Adipocyte (in vitro differentiated cells): ENCODE measurements around the gene ITPA.
A peak's percentile ranks its signal among the peaks of the same experiment; 100 is the strongest.

Source experiments
- DNase-seq: peaks from one replicate; pipeline ENCODE4 v3.0.0-alpha.2; 2015; ENCODE audit warnings: low read depth
- H3K27me3 ChIP-seq: replicated peaks from 2 replicates; pipeline ENCODE4 v1.7.0; 2013; ENCODE audit warnings: mild to moderate bottlenecking, low read length, moderate library complexity; ENCODE audit not compliant: control insufficient read depth, insufficient read depth
- H3K36me3 ChIP-seq: 2 replicates; pipeline ENCODE4 v1.7.0; 2013; ENCODE audit warnings: low read length, mild to moderate bottlenecking, moderate library complexity; ENCODE audit not compliant: control insufficient read depth, insufficient read depth, severe bottlenecking
- H3K4me1 ChIP-seq: 2 replicates; pipeline ENCODE4 v1.7.0; 2013; ENCODE audit warnings: mild to moderate bottlenecking, low read length, moderate library complexity; ENCODE audit not compliant: control insufficient read depth, insufficient read depth
- H3K4me3 ChIP-seq: 2 replicates; pipeline ENCODE4 v1.7.0; 2013; ENCODE audit warnings: mild to moderate bottlenecking, low read length, moderate library complexity
- H3K9ac ChIP-seq: 2 replicates; pipeline ENCODE4 v1.7.0; 2013; ENCODE audit warnings: mild to moderate bottlenecking, low read length, moderate library complexity
- H3K9me3 ChIP-seq: 2 replicates; pipeline ENCODE4 v1.7.0; 2013; ENCODE audit warnings: mild to moderate bottlenecking, low read length, moderate library complexity; ENCODE audit not compliant: control insufficient read depth

Gene ITPA

DNA sequence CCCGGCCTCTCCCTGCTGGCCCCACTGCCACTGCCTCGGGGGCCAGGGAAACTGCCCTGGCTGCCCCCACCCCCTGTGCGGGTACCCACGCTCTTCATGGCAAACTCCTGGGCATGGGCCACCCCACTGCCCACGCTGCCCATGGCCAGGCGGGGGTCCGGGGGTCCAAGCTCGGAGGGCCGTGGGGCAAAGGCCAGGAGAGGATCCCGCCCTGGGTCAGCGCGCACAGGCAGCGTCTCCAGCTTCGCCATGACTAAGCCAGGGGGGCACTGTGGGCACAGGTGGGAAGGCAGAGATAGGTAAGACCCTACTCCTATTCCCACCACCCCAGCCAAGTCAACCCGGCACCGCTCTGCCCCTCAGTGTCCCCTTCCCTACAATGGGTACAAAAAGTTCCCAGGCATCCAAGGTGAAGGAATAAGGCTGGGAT lies 42.4 kb upstream of the ITPA start:
- H3K4me3 ChIP-seq, result no peak overlapping the region
- H3K9ac ChIP-seq, result no peak overlapping the region
- no peaks in the 10 kb centered on the region for H3K4me1 ChIP-seq
- H3K9me3 ChIP-seq, result no peaks in the 10 kb centered on the region
- H3K27me3 ChIP-seq, result no peaks in the 10 kb centered on the region
- DNase-seq, result no peak
- no peaks in the 10 kb centered on the region for H3K36me3 ChIP-seq

DNA sequence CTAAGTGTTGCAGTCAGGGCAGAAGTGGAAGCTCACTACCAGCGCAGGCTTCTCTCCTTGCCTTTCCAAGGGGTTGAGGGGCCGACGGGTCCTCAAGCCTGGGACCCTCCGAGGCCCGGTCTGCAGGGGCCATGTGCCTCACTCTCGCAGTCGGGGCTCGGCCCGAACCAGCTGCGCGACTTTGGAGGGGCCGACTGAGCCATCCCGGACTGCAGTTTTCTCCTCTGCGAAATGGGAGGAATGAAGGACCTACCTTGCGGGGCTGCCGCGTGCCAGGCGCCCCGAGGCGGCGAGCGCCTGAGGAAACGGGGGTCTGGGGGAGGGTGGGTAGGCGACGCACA lies 41.6 kb upstream of the ITPA start:
- no peak for DNase-seq
- H3K4me3 ChIP-seq, result no peak overlapping the region
- H3K4me1 ChIP-seq, result peaks cover 2% of the 10 kb centered on the region
- no peak overlapping the region for H3K9ac ChIP-seq
- no peaks in the 10 kb centered on the region for H3K9me3 ChIP-seq
- no peaks in the 10 kb centered on the region for H3K36me3 ChIP-seq
- H3K27me3 ChIP-seq, result peaks cover 6% of the 10 kb centered on the region

DNA sequence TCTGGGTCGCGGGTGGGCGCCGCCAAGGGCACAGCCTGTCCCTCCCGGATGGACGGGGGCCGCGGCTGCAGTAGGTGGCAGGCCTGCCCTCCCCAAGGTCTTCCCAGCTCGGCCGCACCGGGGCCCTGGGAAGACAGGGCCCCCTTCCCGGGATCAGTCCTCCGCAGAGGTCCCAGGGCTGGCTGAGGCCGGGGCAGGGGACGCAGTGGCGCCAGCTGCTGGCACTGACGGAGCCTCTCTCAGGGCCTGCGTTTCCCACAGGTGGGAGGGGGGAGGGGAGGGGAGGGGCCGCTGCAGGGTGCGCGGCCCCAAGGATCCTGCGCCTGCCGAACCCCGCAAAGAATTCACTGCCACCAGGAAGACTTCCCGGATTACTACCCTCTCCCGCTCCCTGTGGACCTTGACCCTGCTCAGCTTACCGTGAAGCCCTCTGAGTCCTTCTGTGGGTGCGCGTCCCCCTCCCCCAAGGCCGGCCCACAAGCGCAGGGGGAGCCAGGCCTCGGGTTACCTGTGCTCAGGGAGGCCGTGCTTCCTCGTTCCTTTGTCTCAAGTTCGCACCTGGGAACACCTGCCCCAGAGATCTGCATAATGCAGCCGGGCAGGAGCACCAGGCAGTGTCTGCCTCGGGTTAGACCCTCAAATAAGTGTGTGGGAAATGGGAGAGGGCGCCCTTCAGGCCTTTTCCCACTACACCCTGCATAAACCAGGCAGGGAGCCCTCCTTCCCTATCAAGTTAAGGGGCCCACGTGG lies 41.0 kb upstream of the ITPA start:
- H3K27me3 ChIP-seq, result peaks cover 6% of the 10 kb centered on the region
- no peak for DNase-seq
- H3K4me3 ChIP-seq, result no peak overlapping the region
- H3K9ac ChIP-seq, result no peak overlapping the region
- no peaks in the 10 kb centered on the region for H3K9me3 ChIP-seq
- H3K4me1 ChIP-seq, result peaks cover 2% of the 10 kb centered on the region
- no peaks in the 10 kb centered on the region for H3K36me3 ChIP-seq

DNA sequence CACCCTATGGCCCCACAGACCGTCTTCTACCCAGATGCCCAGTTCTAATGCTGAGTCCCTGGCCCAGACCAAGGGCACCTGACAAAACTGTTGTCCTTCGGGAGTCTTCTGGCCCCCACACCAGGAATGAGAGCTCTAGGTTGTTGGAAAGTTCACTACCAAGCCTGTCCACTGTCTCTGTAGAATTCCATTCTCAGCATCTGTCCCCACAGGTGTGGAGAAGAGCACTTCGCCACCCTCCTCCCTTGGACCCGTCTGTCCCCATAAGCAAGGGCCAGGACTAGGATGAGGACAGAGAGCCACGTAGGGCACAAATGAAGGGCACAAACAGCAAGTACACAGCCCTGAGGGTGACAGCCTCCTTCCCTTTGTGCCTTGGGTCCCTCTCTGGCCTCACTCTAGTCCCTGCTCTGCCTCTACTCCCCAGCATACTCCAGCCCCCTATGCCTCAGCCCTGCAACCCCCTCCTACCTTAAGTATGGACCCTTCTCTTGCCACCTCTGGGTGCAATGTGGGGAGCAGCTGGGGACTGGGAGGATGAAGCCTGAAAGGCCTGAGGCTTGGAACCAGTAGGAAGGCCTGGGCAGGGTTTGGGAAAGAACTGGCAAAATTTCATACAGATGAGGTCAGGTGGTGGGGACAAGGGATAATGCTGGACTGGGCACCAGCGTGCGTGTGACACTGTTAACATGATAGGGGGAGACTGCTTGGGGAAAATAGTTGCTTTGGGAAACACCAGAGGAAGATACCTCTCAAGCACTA lies 40.3 kb upstream of the ITPA start:
- H3K36me3 ChIP-seq, result no peaks in the 10 kb centered on the region
- no peak overlapping the region for H3K4me3 ChIP-seq
- no peaks in the 10 kb centered on the region for H3K9me3 ChIP-seq
- H3K4me1 ChIP-seq, result peaks cover 2% of the 10 kb centered on the region
- H3K9ac ChIP-seq, result no peak overlapping the region
- peaks cover 6% of the 10 kb centered on the region for H3K27me3 ChIP-seq
- DNase-seq, result no peak

DNA sequence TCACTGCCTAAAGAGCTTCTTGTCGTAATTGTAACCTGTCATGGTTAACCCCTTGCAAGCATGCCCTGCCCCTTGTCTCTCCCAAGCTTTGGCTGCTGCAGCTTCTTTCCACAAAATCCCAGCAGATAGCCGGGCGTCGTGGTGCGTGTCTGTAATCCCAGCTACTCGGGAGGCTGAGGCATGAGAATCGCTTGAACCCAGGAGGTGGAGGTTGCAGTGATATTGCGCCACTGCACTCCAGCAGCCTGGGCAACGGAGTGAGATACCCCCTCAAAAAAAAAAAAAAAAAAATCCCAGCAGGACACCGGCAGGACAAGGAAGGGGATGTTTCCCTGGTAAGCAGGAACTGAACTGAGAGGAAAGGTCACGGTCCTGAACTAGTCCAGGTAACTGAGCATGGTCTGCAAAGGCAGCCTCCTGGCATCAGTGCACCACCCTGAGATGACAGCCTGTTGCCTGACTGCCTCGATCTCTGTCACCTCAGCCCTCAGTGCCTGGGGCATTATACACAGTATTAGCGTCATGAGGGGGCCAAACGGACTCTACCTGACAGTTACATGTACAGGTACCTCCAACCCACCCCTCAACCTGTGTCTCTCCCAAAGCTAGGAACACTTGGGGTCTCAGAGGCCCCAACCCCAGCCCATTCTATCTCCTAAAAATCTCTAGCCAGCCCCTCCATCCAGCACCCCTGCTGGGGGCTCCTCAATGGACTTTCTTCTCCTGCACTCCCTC lies 37.7 kb upstream of the ITPA start:
- no peak overlapping the region for H3K9ac ChIP-seq
- H3K27me3 ChIP-seq, result peaks cover 6% of the 10 kb centered on the region
- no peak for DNase-seq
- no peaks in the 10 kb centered on the region for H3K36me3 ChIP-seq
- H3K4me1 ChIP-seq, result peaks cover 18% of the 10 kb centered on the region
- H3K4me3 ChIP-seq, result no peak overlapping the region
- no peaks in the 10 kb centered on the region for H3K9me3 ChIP-seq

DNA sequence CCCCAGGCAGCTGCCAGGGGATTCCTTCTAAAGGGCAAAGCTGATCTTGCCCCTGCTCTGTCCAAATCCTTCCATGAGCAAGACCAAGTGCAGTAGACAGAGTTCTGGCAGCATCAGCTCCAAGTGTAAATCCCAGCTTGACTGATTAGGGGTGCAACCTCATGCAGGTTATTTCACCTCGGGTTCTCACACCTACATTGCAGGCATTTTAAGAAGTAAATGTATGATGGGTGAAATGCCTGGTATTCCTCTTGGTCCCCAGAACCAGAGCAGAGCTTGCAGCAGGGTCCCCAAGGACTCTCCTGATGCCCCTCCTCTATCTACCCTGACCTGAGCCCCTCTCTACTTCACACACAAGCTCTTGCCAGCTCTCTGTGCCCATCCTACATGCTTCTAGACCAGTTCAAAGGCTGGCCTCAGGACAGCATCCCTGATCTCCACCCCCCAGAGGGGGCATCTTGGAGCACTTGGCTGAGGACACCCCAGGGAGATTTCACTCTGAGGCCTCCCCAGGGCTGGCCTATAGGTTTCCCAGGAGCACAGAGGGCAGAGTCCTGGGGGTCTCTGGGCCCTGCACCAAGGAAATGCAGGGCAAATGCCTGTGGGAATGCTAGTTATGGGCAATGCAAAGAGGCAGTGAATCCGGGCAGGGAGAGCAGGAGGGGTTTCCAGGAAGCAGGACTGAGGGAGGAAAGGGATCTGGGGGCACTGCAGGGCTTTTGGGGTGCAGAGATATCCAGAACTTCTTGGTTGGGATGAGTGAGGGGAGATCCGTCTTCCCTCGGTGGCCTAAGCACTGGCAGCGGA lies 37.0 kb upstream of the ITPA start:
- Histone ChIP-seq H3K36me3 (no peaks in the 10 kb centered on the region), H3K4me1 (peaks cover 18% of the 10 kb centered on the region), H3K27me3 (peaks cover 6% of the 10 kb centered on the region), H3K9ac (peak overlapping the region; percentile 90), H3K9me3 (no peaks in the 10 kb centered on the region), H3K4me3 (peak overlapping the region; percentile 96)
- DNase-seq, result no peak

DNA sequence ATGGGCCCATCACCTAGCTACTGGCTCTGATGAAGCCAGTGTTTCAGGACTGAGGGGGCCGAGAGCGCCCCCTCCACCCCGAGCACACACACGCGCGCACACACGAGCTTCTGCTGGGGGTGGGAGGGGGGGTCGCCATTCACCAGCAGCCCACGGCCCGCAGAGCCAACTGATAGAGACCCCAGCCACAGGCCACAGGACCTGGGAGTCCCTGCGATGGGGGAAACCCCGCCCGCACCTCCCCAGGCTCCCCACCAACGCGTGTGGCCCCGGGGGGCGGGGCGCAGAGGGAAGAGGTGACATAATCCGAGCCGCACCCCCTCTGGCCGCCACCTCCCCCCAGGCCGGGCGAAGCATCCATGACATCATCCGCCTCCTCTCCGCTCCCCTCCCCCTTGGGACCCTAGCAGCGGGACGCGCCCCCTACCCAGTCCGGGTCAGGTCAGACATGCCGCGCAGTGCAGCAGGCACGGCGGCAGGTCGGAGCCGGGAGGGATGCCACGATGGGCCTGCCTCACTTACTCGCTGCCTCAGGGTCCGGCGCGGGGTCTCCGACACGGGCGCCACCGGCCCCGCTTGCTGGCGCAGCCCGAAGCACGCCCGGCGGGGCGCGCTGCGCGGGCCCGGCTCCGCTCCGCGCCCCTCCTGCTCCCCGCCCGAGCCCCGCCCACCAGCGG lies 36.2 kb upstream of the ITPA start, which contains the start of gene LZTS3:
LZTS3 (minus strand) TSS at position 617 of the 677 bp plus-strand sequence. CDS start 6,386 bp downstream, outside the sequence.
- H3K9me3 ChIP-seq, result no peaks in the 10 kb centered on the region
- peak within 1 kb of the TSS; percentile 96 for H3K4me3 ChIP-seq
- peaks cover 18% of the 10 kb centered on the region for H3K4me1 ChIP-seq
- DNase-seq, result peak; percentile 66
- H3K9ac ChIP-seq, result peak within 1 kb of the TSS; percentile 90
- H3K27me3 ChIP-seq, result peaks cover 6% of the 10 kb centered on the region
- H3K36me3 ChIP-seq, result no peaks in the 10 kb centered on the region

DNA sequence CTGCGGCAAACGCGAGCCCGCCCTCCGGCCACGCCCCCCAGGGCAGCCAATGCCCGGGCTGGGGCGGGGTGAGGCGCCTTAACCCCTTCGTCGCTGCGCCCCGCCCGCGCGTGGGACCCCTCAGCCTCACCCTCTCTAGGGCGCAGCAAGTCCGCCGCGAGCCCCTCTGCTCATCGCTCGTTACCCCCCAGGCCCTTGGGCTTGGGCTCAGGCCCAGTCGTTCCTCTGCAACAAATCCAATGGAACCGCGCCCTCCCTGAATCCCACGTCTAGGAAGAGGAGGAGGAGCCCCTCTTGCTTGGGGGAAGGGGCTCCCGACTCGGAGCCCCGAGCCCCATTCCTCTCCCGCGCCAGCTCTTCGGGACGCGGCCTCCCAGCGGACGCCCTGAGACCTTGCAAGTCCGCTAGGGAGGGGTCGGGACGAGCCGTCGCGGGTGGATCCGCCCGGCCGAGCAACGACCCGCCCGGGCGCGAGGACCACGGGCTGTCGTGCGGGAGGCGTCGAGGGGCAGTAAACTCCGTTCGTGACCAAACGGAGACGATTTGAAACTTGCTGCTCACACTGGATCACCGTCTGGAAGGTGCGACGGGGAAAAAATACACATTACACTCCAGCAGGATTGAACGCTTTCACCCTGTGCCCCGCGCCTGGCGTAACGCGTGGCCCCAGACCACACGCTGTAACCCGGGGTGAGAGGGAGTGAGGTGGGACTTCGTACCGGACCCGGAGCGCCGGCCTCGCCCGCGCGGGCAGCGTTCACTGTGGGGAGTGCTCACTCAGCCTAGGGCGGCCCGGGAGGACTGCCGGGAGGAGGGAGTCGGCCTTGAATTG lies 35.5 kb upstream of the ITPA start:
- peak; percentile 95 for DNase-seq
- H3K36me3 ChIP-seq, result no peaks in the 10 kb centered on the region
- peaks cover 18% of the 10 kb centered on the region for H3K4me1 ChIP-seq
- H3K27me3 ChIP-seq, result peaks cover 6% of the 10 kb centered on the region
- H3K9me3 ChIP-seq, result no peaks in the 10 kb centered on the region
- H3K9ac ChIP-seq, result peak overlapping the region; percentile 90
- peak overlapping the region; percentile 96 for H3K4me3 ChIP-seq

DNA sequence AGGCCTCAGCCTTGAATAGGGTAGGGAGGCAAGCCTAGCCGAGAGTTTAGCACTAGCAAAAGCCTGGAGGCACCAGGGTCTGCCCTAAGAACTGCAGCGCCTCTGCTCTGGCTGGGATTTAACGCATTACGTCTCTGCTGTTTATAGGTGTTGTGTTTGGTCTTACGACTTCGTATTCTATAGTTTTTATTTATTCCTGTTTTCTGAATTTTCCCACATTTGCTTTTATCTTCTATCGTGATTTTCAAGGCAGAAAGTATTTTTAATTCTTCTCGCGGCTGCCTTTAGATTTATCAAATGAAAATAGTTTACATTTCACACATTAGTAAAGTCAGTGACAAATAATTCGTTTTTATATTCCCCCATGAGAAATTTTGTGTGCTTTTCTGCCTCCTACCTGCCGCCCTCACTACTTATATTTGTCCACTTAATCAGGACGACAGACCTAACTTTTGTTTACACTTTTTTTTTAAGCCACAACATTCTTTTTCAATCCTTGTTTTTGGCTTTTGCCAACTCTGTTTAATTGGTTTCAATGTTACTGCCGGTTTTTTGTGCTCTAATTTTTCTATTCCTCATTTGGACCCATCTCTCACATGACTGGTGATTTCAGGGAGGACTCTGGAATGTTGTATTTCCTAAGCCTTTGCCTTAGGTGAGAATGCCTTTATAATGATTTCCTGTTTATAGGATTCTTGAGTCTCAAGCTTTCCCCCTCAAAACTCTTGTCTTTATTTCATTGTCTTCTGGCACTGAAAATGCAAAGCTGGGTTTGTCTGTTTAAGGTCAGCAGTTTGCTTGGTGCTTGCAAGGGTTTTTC lies 34.6 kb upstream of the ITPA start:
- peak overlapping the region; percentile 90 for H3K9ac ChIP-seq
- H3K9me3 ChIP-seq, result no peaks in the 10 kb centered on the region
- DNase-seq, result peak; percentile 12
- peak overlapping the region; percentile 96 for H3K4me3 ChIP-seq
- H3K27me3 ChIP-seq, result peaks cover 6% of the 10 kb centered on the region
- no peaks in the 10 kb centered on the region for H3K36me3 ChIP-seq
- peaks cover 18% of the 10 kb centered on the region for H3K4me1 ChIP-seq
